ENCODE data around the gene SH3YL1.

The SH3YL1 gene

GRCh38 chr2:281381-281780, 17.5 kb upstream of the SH3YL1 start:
- DNase-seq = no peak

GRCh38 chr2:280650-281110, 16.8 kb upstream of the SH3YL1 start:
- no peak for DNase-seq

GRCh38 chr2:279956-280649, 16.3 kb upstream of the SH3YL1 start:
- DNase-seq = no peak

- no peak for DNase-seq
These were observed 15.5 kb upstream of the SH3YL1 start for GRCh38 chr2:279366-279765.

- no peak for DNase-seq
These were observed 15.1 kb upstream of the SH3YL1 start for GRCh38 chr2:278927-279320.

GRCh38 chr2:278312-278926, 14.6 kb upstream of the SH3YL1 start:
- DNase-seq = no peak

- DNase-seq = no peak
These were observed 11.6 kb upstream of the SH3YL1 start for GRCh38 chr2:275466-275865.

GRCh38 chr2:274503-274902, 10.7 kb upstream of the SH3YL1 start:
- no peak for DNase-seq

GRCh38 chr2:273333-273732, 9.5 kb upstream of the SH3YL1 start:
- no peak for DNase-seq

- no peak for DNase-seq
These were observed 8.1 kb upstream of the SH3YL1 start for GRCh38 chr2:271917-272316.

GRCh38 chr2:270861-271260, 7.0 kb upstream of the SH3YL1 start:
- DNase-seq = no peak

- DNase-seq = no peak
These were observed 5.7 kb upstream of the SH3YL1 start for GRCh38 chr2:269356-270030.

- no peak for DNase-seq
These were observed 4.5 kb upstream of the SH3YL1 start for GRCh38 chr2:268323-268722.

GRCh38 chr2:264493-265468, 949 bp upstream of the SH3YL1 start, which contains the start of gene ACP1:
Gene ACP1, plus strand, starts transcription at chr2:264947. Its CDS starts 18 bp downstream, at chr2:264965.
- DNase-seq = peak; percentile 88 to 94

- DNase-seq = no peak
These were observed 652 bp downstream of the SH3YL1 start for GRCh38 chr2:263022-263738.

- DNase-seq = no peak
These were observed 1.7 kb downstream of the SH3YL1 start for GRCh38 chr2:262117-262516.

GRCh38 chr2:260507-261161, 3.2 kb downstream of the SH3YL1 start:
- no peak for DNase-seq

GRCh38 chr2:259789-260331, 4.0 kb downstream of the SH3YL1 start:
- no peak for DNase-seq

GRCh38 chr2:258933-259332, 4.9 kb downstream of the SH3YL1 start:
- no peak for DNase-seq

GRCh38 chr2:257842-258241, 6.0 kb downstream of the SH3YL1 start:
- no peak for DNase-seq

GRCh38 chr2:257429-257828, 6.4 kb downstream of the SH3YL1 start:
- DNase-seq = no peak
